Mesendoderm (in vitro differentiated cells): ENCODE results near the gene STAB1.

Experiments used
- DNase-seq: peaks from one replicate; pipeline ENCODE4 v3.0.0; 2013
- H2AK5ac ChIP-seq: 2 replicates; pipeline ENCODE4 v1.6.1; 2013; ENCODE audit warnings: low read length, inconsistent platforms
- H2BK120ac ChIP-seq: 2 replicates; pipeline ENCODE4 v1.6.1; 2013; ENCODE audit warnings: low read depth, mild to moderate bottlenecking, low read length, moderate library complexity, mixed read lengths
- H2BK15ac ChIP-seq: replicated peaks from 2 replicates; pipeline ENCODE4 v1.6.1; 2013; ENCODE audit warnings: low read depth, mild to moderate bottlenecking, moderate library complexity
- H2BK5ac ChIP-seq: 2 replicates; pipeline ENCODE4 v1.6.1; 2013; ENCODE audit warnings: low read length, inconsistent platforms
- H3K18ac ChIP-seq: 2 replicates; pipeline ENCODE4 v1.6.1; 2013; ENCODE audit warnings: mild to moderate bottlenecking, low read length, mixed read lengths
- H3K23ac ChIP-seq: one replicate; pipeline ENCODE4 v1.6.1; 2013; ENCODE audit warnings: low read length
- H3K27ac ChIP-seq: 2 replicates; pipeline ENCODE4 v1.5.1; 2013; ENCODE audit warnings: low read depth, mild to moderate bottlenecking, inconsistent platforms, low read length, moderate library complexity
- H3K27me3 ChIP-seq: 2 replicates; pipeline ENCODE4 v1.6.1; 2013; ENCODE audit warnings: low read length, control low read depth, mild to moderate bottlenecking, inconsistent platforms; ENCODE audit not compliant: insufficient read depth, poor library complexity
- H3K36me3 ChIP-seq: 2 replicates; pipeline ENCODE4 v1.6.1; 2013; ENCODE audit warnings: low read length, inconsistent platforms; ENCODE audit not compliant: control insufficient read depth, insufficient read depth
- H3K4ac ChIP-seq: one replicate; pipeline ENCODE4 v1.6.1; 2013; ENCODE audit warnings: low read depth, mild to moderate bottlenecking, low read length, moderate library complexity
- H3K4me1 ChIP-seq: 2 replicates; pipeline ENCODE4 v1.6.1; 2013; ENCODE audit warnings: low read depth, low read length, inconsistent platforms; ENCODE audit not compliant: control insufficient read depth
- H3K4me2 ChIP-seq: 2 replicates; pipeline ENCODE4 v1.6.1; 2013; ENCODE audit warnings: low read length
- H3K4me3 ChIP-seq: 2 replicates; pipeline ENCODE4 v1.5.1; 2013; ENCODE audit warnings: mild to moderate bottlenecking, low read length
- H3K56ac ChIP-seq: one replicate; pipeline ENCODE4 v1.6.1; 2013; ENCODE audit warnings: low read length
- H3K79me1 ChIP-seq: 2 replicates; pipeline ENCODE4 v1.6.1; 2013; ENCODE audit warnings: low read length, inconsistent platforms
- H3K79me2 ChIP-seq: 2 replicates; pipeline ENCODE4 v1.6.1; 2013; ENCODE audit warnings: mild to moderate bottlenecking, low read length; ENCODE audit not compliant: control insufficient read depth, insufficient read depth
- H3K9ac ChIP-seq: 2 replicates; pipeline ENCODE4 v1.6.1; 2013; ENCODE audit warnings: low read length, inconsistent platforms
- H4K5ac ChIP-seq: one replicate; pipeline ENCODE4 v1.6.1; 2013; ENCODE audit warnings: low read length
- H4K8ac ChIP-seq: one replicate; pipeline ENCODE4 v1.6.1; 2013; ENCODE audit warnings: low read depth, mild to moderate bottlenecking, control low read depth, low read length, moderate library complexity
- WGBS: extraction: QIAGEN DNeasy Blood & Tissue Kit; methylation state at CpG from one replicate; pipeline ENCODE4 v1.1.7; 2013; ENCODE audit warnings: low lambda C conversion rate, missing lambda C conversion rate; ENCODE audit not compliant: insufficient coverage; ENCODE audit errors: extremely low coverage; 5-methylcytosine and 5-hydroxymethylcytosine counted together

The STAB1 gene

GRCh38 chr3:52521881-52522650 lies 26.9 kb downstream of the STAB1 start:
- no CpG with 5 or more reads among the region's 33 CpGs for WGBS
- H3K79me1 ChIP-seq, result no peaks in the 10 kb centered on the region
- H3K4ac ChIP-seq, result no peak overlapping the region
- no peak overlapping the region for H3K56ac ChIP-seq
- H3K79me2 ChIP-seq, result no peaks in the 10 kb centered on the region
- H3K36me3 ChIP-seq, result peaks cover 13% of the 10 kb centered on the region
- H2BK120ac ChIP-seq, result no peak overlapping the region
- no peak overlapping the region for H3K4me3 ChIP-seq
- H3K4me2 ChIP-seq, result no peak overlapping the region
- H4K5ac ChIP-seq, result no peak overlapping the region
- H3K23ac ChIP-seq, result no peak overlapping the region
- H2AK5ac ChIP-seq, result no peak overlapping the region
- no peak overlapping the region for H4K8ac ChIP-seq
- no peak for DNase-seq
- H3K27me3 ChIP-seq, result no peaks in the 10 kb centered on the region
- no peak overlapping the region for H3K27ac ChIP-seq
- peaks cover 2% of the 10 kb centered on the region for H3K4me1 ChIP-seq
- H3K18ac ChIP-seq, result no peak overlapping the region
- no peak overlapping the region for H3K9ac ChIP-seq
- no peak overlapping the region for H2BK15ac ChIP-seq
- no peak overlapping the region for H2BK5ac ChIP-seq

- H4K5ac ChIP-seq, result no peak overlapping the region
- H3K4me1 ChIP-seq, result peaks cover 2% of the 10 kb centered on the region
- peaks cover 15% of the 10 kb centered on the region for H3K36me3 ChIP-seq
- no peak overlapping the region for H2BK5ac ChIP-seq
- H3K79me2 ChIP-seq, result no peaks in the 10 kb centered on the region
- no peaks in the 10 kb centered on the region for H3K27me3 ChIP-seq
- H3K4ac ChIP-seq, result no peak overlapping the region
- H3K56ac ChIP-seq, result no peak overlapping the region
- H3K23ac ChIP-seq, result no peak overlapping the region
- DNase-seq, result no peak
- no peak overlapping the region for H4K8ac ChIP-seq
- H3K9ac ChIP-seq, result no peak overlapping the region
- no CpG with 5 or more reads among the region's 14 CpGs for WGBS
- no peak overlapping the region for H2AK5ac ChIP-seq
- H2BK15ac ChIP-seq, result no peak overlapping the region
- no peak overlapping the region for H3K4me2 ChIP-seq
- H3K27ac ChIP-seq, result no peak overlapping the region
- H2BK120ac ChIP-seq, result no peak overlapping the region
- no peak overlapping the region for H3K18ac ChIP-seq
- H3K4me3 ChIP-seq, result no peak overlapping the region
- H3K79me1 ChIP-seq, result no peaks in the 10 kb centered on the region
These were observed 27.6 kb downstream of the STAB1 start for GRCh38 chr3:52522651-52523251.

- no peaks in the 10 kb centered on the region for H3K79me1 ChIP-seq
- no CpG with 5 or more reads among the region's 26 CpGs for WGBS
- no peak overlapping the region for H3K4me2 ChIP-seq
- no peak overlapping the region for H2BK120ac ChIP-seq
- peaks cover 20% of the 10 kb centered on the region for H3K36me3 ChIP-seq
- no peak overlapping the region for H4K8ac ChIP-seq
- H3K4me3 ChIP-seq, result no peak overlapping the region
- H3K27me3 ChIP-seq, result no peaks in the 10 kb centered on the region
- H3K27ac ChIP-seq, result no peak overlapping the region
- no peak overlapping the region for H2BK15ac ChIP-seq
- H3K9ac ChIP-seq, result no peak overlapping the region
- H2AK5ac ChIP-seq, result no peak overlapping the region
- H3K4ac ChIP-seq, result no peak overlapping the region
- H4K5ac ChIP-seq, result no peak overlapping the region
- DNase-seq, result no peak
- H3K79me2 ChIP-seq, result no peaks in the 10 kb centered on the region
- no peak overlapping the region for H3K23ac ChIP-seq
- no peak overlapping the region for H3K56ac ChIP-seq
- H3K4me1 ChIP-seq, result no peaks in the 10 kb centered on the region
- H2BK5ac ChIP-seq, result no peak overlapping the region
- no peak overlapping the region for H3K18ac ChIP-seq
These were observed 28.5 kb downstream of the STAB1 start for GRCh38 chr3:52523386-52524257.

- Histone ChIP-seq H3K18ac (no peak overlapping the region), H3K27ac (no peak overlapping the region), H2BK15ac (no peak overlapping the region), H3K4me1 (no peaks in the 10 kb centered on the region), H2BK120ac (no peak overlapping the region), H2AK5ac (no peak overlapping the region), H2BK5ac (no peak overlapping the region), H3K4me3 (no peak overlapping the region), H3K4ac (no peak overlapping the region), H3K4me2 (no peak overlapping the region), H4K8ac (no peak overlapping the region), H3K79me1 (peaks cover 3% of the 10 kb centered on the region), H3K79me2 (no peaks in the 10 kb centered on the region), H4K5ac (no peak overlapping the region), H3K9ac (no peak overlapping the region), H3K27me3 (no peaks in the 10 kb centered on the region), H3K23ac (no peak overlapping the region), H3K36me3 (peaks cover 25% of the 10 kb centered on the region), H3K56ac (no peak overlapping the region)
- no peak for DNase-seq
- no CpG with 5 or more reads among the region's 18 CpGs for WGBS
These were observed 29.2 kb downstream of the STAB1 start for GRCh38 chr3:52524258-52524751.

DNA sequence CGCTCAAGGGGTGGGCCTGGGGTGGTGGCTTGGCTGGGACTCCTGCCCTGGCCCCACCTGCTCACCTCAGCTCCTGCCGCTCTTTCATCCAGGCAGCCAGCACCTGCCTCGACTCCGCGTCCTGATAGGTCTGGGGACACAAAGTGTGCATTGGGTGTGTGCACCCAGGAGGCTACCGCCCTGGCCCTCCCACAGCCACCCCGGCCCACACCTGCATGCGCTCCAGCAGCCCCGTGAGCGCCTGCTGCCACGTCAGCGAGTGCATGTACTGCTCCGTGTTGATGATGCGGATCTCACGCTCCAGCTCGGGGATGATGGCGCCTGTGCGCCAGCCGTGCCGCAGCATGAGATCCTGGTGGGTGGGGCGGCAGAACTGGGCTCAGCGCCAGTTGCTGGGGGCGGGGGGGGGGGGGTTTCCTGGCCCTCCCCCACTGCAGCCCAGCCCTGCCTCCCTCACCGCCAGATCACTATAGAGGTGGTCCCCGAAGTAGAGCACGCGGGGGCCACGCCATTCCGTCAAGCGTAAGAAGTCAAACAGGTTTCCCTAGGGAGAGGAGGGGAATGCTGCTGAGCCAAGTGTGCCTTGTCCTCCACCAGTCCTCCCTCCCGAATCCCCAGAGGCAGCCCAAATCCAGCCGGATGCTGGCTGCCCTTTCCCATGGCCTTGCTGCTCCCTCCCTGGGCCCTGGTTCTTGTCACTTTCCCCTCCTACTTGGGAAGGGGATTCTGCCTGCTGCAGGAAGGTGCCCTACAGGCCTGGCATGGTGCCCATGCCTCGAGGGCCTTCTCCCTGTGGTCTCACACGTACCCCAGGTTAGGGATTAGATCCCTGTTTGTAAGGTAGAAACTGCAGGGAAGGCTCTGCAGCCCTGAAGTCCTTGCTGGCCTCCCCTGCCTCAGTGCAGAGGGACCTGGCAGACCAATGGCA lies 29.9 kb downstream of the STAB1 start:
- WGBS, result no CpG with 5 or more reads among the region's 34 CpGs

More for the DNA sequence above, 29.9 kb downstream of the STAB1 start:
- H3K4me2 ChIP-seq, result no peak overlapping the region
- no peak overlapping the region for H3K27ac ChIP-seq
- H2BK5ac ChIP-seq, result no peak overlapping the region
- no peak overlapping the region for H3K9ac ChIP-seq
- H3K18ac ChIP-seq, result no peak overlapping the region
- H3K56ac ChIP-seq, result no peak overlapping the region
- peaks cover 9% of the 10 kb centered on the region for H3K79me1 ChIP-seq
- H2BK15ac ChIP-seq, result no peak overlapping the region
- H3K4me1 ChIP-seq, result no peaks in the 10 kb centered on the region
- no peak overlapping the region for H2AK5ac ChIP-seq
- H3K23ac ChIP-seq, result no peak overlapping the region
- H3K4ac ChIP-seq, result no peak overlapping the region
- no peak overlapping the region for H3K4me3 ChIP-seq
- no peak overlapping the region for H4K5ac ChIP-seq
- H3K27me3 ChIP-seq, result no peaks in the 10 kb centered on the region
- peaks cover 25% of the 10 kb centered on the region for H3K36me3 ChIP-seq
- H3K79me2 ChIP-seq, result peaks cover 2% of the 10 kb centered on the region
- no peak overlapping the region for H4K8ac ChIP-seq
- H2BK120ac ChIP-seq, result no peak overlapping the region
- no peak for DNase-seq
